H1 (cell line): Measurements from ENCODE around the gene TMEM132A. TPM values are rescaled to one million over a fixed set of nuclear protein-coding genes. Genes with fewer than 3 reads are reported as not detected.

ENCODE experiments used
- BCL11A ChIP-seq, 2 experiments: IDR thresholded peaks; one replicate each; pipeline ENCODE4 v1.6.1; 2011; ENCODE audit warnings: low read depth in 2 of 2, low read length in 2 of 2, mild to moderate bottlenecking in 2 of 2
- KDM5A ChIP-seq: fragments of 200-600 bp; IDR thresholded peaks from 2 replicates; pipeline ENCODE4 v1.7.1; 2012; ENCODE audit warnings: mild to moderate bottlenecking, low read length, inconsistent platforms, mixed read lengths
- RFX5 ChIP-seq: IDR thresholded peaks from 2 replicates; pipeline ENCODE4 v1.6.1; 2011; ENCODE audit warnings: low read depth, low read length, improper control_type of control experiment, borderline replicate concordance
- SIN3A ChIP-seq, 2 experiments: IDR thresholded peaks in 1 of 2; conservative IDR thresholded peaks in 1 of 2; 2 replicates each; pipeline ENCODE4 v1.6.1; 2011 to 2012; ENCODE audit warnings: low read length in 2 of 2, improper control_type of control experiment in 1 of 2, low read depth in 1 of 2, mild to moderate bottlenecking in 1 of 2
- polyA plus RNA-seq, 7 experiments: library from polyadenylated mRNA; depleted of rRNA in 3 of 7; stranded (reverse) in 5 of 7; unstranded in 2 of 7; fragments of >200 nt in 5 of 7; fragments of 200-250 nt in 2 of 7; gene quantifications; 1 replicate in 5 of 7; 2 replicates in 1 of 7; 4 replicates in 1 of 7; pipeline versions ENCODE4 v1.2.1 to v1.2.3, GENCODE V29; 2011 to 2013; ENCODE audit warnings: missing spikeins in 2 of 7, mixed read lengths in 2 of 7
- total RNA-seq: library from RNA; stranded (reverse); fragmentation: NEBNext Ultra II Directional; extraction: Animal tissue kit (Norgen Biotek cat#: 25700); gene quantifications from 2 replicates; pipeline ENCODE4 v1.2.1, GENCODE V29; 2021
- TF ChIP-seq, protein P1 (sequence below): IDR thresholded peaks from 2 replicates; pipeline ENCODE4 v1.6.1; 2012; ENCODE audit warnings: inconsistent platforms

Gene TMEM132A
- total and polyA plus RNA-seq, 2 of the 8 experiments (the other 6 are each of a cell fraction or from before 2014, with no cell fraction given), result 46.6 to 97.9 TPM

GRCh38 chr11:60919320-60919719 is 4.9 kb upstream of the TMEM132A start (continued):
- TF ChIP-seq SIN3A (conservative IDR thresholded peaks at IDR 0.05 in 1 of 2, IDR thresholded peaks at IDR 0.05 in 1 of 2; ENCODE audit: low read depth in 1 of 2, low read length in 2 of 2) (no peak), BCL11A (IDR thresholded peaks at IDR 0.05; ENCODE audit: low read depth in 2 of 2, low read length in 2 of 2) (no peak), KDM5A (no peak), RFX5 (no peak)
- TF ChIP-seq, protein P1, sequence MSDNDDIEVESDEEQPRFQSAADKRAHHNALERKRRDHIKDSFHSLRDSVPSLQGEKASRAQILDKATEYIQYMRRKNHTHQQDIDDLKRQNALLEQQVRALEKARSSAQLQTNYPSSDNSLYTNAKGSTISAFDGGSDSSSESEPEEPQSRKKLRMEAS, result no peak
- TF ChIP-seq, all 59 proteins: peak for 0
